Measurements from ENCODE around the gene LRIG2.
"Not testable (repeated sequence)": the region's sequence is repeated elsewhere in the genome, so short reads cannot be mapped to it uniquely, and the experiment has no call there.

Gene LRIG2

GRCh38 chr1:113150494-113150893 is 77.5 kb downstream of the LRIG2 start:
- not testable (repeated sequence) for H3K9me3 ChIP-seq (ENCODE audit: control insufficient read depth, low read length); H3K9ac ChIP-seq (ENCODE audit: low read length); H3K4me1 ChIP-seq (ENCODE audit: control insufficient read depth, insufficient read depth, low read length); H3K4me3 ChIP-seq (ENCODE audit: low read length); H3K27me3 ChIP-seq (ENCODE audit: control insufficient read depth, insufficient read depth, low read length); H3K36me3 ChIP-seq (ENCODE audit: control insufficient read depth, insufficient read depth, low read length)

GRCh38 chr1:113153116-113153803 is 80.3 kb downstream of the LRIG2 start:
- H3K36me3 ChIP-seq (ENCODE audit: control insufficient read depth, insufficient read depth, low read length): no peaks in the 10 kb centered on the region
- no peaks in the 10 kb centered on the region for H3K9me3 ChIP-seq (ENCODE audit: control insufficient read depth, low read length)
- H3K9ac ChIP-seq (ENCODE audit: low read length): no peak overlapping the region
- H3K4me1 ChIP-seq (ENCODE audit: control insufficient read depth, insufficient read depth, low read length): peaks cover 5% of the 10 kb centered on the region
- H3K4me3 ChIP-seq (ENCODE audit: low read length): no peak overlapping the region
- no peaks in the 10 kb centered on the region for H3K27me3 ChIP-seq (ENCODE audit: control insufficient read depth, insufficient read depth, low read length)

- no peak overlapping the region for H3K4me3 ChIP-seq (ENCODE audit: low read length)
- H3K9ac ChIP-seq (ENCODE audit: low read length): no peak overlapping the region
- no peaks in the 10 kb centered on the region for H3K36me3 ChIP-seq (ENCODE audit: control insufficient read depth, insufficient read depth, low read length)
- no peaks in the 10 kb centered on the region for H3K9me3 ChIP-seq (ENCODE audit: control insufficient read depth, low read length)
- peaks cover 5% of the 10 kb centered on the region for H3K4me1 ChIP-seq (ENCODE audit: control insufficient read depth, insufficient read depth, low read length)
- no peaks in the 10 kb centered on the region for H3K27me3 ChIP-seq (ENCODE audit: control insufficient read depth, insufficient read depth, low read length)
Observed at GRCh38 chr1:113156368-113156767, 83.4 kb downstream of the LRIG2 start.

DNA sequence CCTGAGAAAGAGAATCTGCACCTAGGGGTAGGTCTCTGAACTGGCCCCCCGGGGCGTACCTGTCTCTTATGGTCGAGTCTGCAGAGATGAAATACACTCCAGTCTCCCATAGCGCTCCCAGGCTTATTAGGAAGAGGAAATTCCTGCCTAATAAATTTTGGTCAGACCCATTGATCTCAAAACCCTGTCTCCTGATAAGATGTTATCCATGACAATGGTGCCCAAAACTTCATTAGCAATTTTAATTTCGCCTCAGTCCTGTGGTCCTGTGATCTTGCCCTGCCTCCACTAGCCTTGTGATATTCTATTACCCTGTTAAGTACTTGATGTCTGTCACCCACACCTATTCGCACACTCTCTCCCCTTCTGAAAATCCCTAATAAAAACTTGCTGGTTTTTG is 85.7 kb downstream of the LRIG2 start:
- H3K9me3 ChIP-seq (ENCODE audit: control insufficient read depth, low read length); H3K9ac ChIP-seq (ENCODE audit: low read length); H3K27me3 ChIP-seq (ENCODE audit: control insufficient read depth, insufficient read depth, low read length); H3K4me3 ChIP-seq (ENCODE audit: low read length); H3K36me3 ChIP-seq (ENCODE audit: control insufficient read depth, insufficient read depth, low read length); H3K4me1 ChIP-seq (ENCODE audit: control insufficient read depth, insufficient read depth, low read length): not testable (repeated sequence)

GRCh38 chr1:113166473-113166872 is 93.5 kb downstream of the LRIG2 start:
- no peaks in the 10 kb centered on the region for H3K27me3 ChIP-seq (ENCODE audit: control insufficient read depth, insufficient read depth, low read length)
- no peaks in the 10 kb centered on the region for H3K9me3 ChIP-seq (ENCODE audit: control insufficient read depth, low read length)
- H3K4me1 ChIP-seq (ENCODE audit: control insufficient read depth, insufficient read depth, low read length): no peaks in the 10 kb centered on the region
- H3K36me3 ChIP-seq (ENCODE audit: control insufficient read depth, insufficient read depth, low read length): no peaks in the 10 kb centered on the region
- H3K9ac ChIP-seq (ENCODE audit: low read length): no peak overlapping the region
- no peak overlapping the region for H3K4me3 ChIP-seq (ENCODE audit: low read length)

DNA sequence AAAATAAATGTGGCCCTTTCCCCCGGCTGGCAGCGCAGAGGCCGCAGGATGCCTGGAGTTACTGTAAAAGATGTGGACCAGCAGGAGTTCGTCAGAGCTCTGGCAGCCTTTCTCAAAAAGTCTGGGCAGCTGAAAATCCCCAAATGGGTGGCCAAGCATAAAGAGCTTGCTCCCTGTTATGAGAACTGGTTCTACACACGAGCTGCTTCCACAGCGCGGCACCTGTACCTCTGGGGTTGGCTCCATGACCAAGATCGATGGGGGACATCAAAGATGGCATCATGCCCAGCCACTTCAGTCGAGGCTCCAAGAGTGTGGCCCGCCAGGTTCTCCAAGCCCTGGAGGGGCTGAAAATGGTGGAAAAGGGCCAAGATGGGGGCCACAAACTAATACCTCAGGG is 95.9 kb downstream of the LRIG2 start:
- Histone ChIP-seq H3K36me3 (ENCODE audit: control insufficient read depth, insufficient read depth, low read length) (no peaks in the 10 kb centered on the region), H3K9ac (ENCODE audit: low read length) (no peak overlapping the region), H3K9me3 (ENCODE audit: control insufficient read depth, low read length) (no peaks in the 10 kb centered on the region), H3K4me1 (ENCODE audit: control insufficient read depth, insufficient read depth, low read length) (no peaks in the 10 kb centered on the region), H3K4me3 (ENCODE audit: low read length) (no peak overlapping the region), H3K27me3 (ENCODE audit: control insufficient read depth, insufficient read depth, low read length) (no peaks in the 10 kb centered on the region)

DNA sequence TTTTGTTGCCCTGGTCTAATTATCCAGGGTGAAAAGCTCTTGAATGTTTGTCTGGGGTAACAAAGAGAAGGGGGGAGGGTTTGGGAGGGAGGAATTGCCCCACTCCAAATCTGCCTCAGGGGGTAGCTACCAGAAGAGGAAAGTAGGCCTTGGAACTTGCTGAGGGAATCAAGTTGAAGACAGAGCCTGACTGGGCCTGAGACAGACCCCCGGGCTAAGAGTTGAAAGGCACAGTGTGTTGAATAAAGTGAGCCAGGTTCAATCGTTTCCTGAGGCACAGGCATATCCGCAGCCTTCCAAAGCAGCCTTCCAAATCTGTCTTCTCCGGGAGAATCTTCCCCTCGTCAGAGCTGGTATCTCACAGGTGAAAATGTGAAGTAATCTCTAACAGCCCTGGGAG is 96.6 kb downstream of the LRIG2 start:
- no peak overlapping the region for H3K9ac ChIP-seq (ENCODE audit: low read length)
- no peaks in the 10 kb centered on the region for H3K4me1 ChIP-seq (ENCODE audit: control insufficient read depth, insufficient read depth, low read length)
- H3K9me3 ChIP-seq (ENCODE audit: control insufficient read depth, low read length): no peaks in the 10 kb centered on the region
- no peak overlapping the region for H3K4me3 ChIP-seq (ENCODE audit: low read length)
- H3K36me3 ChIP-seq (ENCODE audit: control insufficient read depth, insufficient read depth, low read length): no peaks in the 10 kb centered on the region
- no peaks in the 10 kb centered on the region for H3K27me3 ChIP-seq (ENCODE audit: control insufficient read depth, insufficient read depth, low read length)

DNA sequence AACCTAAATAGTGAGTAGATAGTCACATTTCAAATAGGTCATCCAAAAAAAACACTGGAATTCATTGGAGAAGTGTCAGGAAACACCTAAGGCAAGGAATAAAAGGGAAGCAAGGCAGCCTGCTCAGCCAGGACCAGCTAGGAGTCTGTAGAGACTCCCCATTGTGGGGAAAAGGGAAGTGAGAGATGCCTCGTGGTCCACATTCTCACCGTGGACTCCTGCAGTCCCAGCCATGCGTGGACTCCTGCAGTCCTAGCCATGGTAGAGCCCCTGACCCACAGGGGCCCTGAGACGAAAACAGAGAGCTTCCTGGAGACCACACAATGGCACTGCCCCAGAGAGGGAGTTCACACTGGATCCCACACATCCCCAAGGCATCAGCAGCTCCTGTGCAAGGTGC is 97.5 kb downstream of the LRIG2 start:
- H3K4me1 ChIP-seq (ENCODE audit: control insufficient read depth, insufficient read depth, low read length): no peaks in the 10 kb centered on the region
- H3K27me3 ChIP-seq (ENCODE audit: control insufficient read depth, insufficient read depth, low read length): no peaks in the 10 kb centered on the region
- H3K36me3 ChIP-seq (ENCODE audit: control insufficient read depth, insufficient read depth, low read length): no peaks in the 10 kb centered on the region
- H3K4me3 ChIP-seq (ENCODE audit: low read length): no peak overlapping the region
- no peak overlapping the region for H3K9ac ChIP-seq (ENCODE audit: low read length)
- H3K9me3 ChIP-seq (ENCODE audit: control insufficient read depth, low read length): no peaks in the 10 kb centered on the region

- Histone ChIP-seq H3K4me3 (ENCODE audit: low read length) (no peak overlapping the region), H3K27me3 (ENCODE audit: control insufficient read depth, insufficient read depth, low read length) (no peaks in the 10 kb centered on the region), H3K9me3 (ENCODE audit: control insufficient read depth, low read length) (no peaks in the 10 kb centered on the region), H3K4me1 (ENCODE audit: control insufficient read depth, insufficient read depth, low read length) (no peaks in the 10 kb centered on the region), H3K9ac (ENCODE audit: low read length) (no peak overlapping the region), H3K36me3 (ENCODE audit: control insufficient read depth, insufficient read depth, low read length) (no peaks in the 10 kb centered on the region)
Observed at GRCh38 chr1:113178106-113178505, 105.1 kb downstream of the LRIG2 start.

DNA sequence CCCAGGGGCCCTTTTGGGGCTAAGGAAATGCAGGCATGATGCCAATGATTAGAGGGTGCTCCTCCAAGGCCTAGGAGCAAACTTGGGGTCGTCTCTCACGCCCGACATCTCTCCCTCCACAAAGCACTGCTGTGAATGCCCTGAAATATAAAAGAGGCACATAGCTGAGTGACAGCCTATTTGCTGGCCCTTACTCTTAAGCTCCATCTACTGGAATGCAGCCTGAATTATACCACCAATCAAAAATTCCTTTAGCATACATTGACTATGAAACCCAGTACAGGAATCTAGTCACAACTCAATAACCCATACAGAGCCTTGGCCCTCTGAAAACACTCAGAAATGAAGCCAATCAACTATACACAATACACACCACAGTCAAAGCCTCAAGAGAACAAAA is 105.5 kb downstream of the LRIG2 start:
- H3K27me3 ChIP-seq (ENCODE audit: control insufficient read depth, insufficient read depth, low read length): no peaks in the 10 kb centered on the region
- H3K9ac ChIP-seq (ENCODE audit: low read length): no peak overlapping the region
- no peaks in the 10 kb centered on the region for H3K9me3 ChIP-seq (ENCODE audit: control insufficient read depth, low read length)
- no peaks in the 10 kb centered on the region for H3K36me3 ChIP-seq (ENCODE audit: control insufficient read depth, insufficient read depth, low read length)
- no peaks in the 10 kb centered on the region for H3K4me1 ChIP-seq (ENCODE audit: control insufficient read depth, insufficient read depth, low read length)
- H3K4me3 ChIP-seq (ENCODE audit: low read length): no peak overlapping the region
